GM23338 (cell line): ENCODE results near the gene SLC27A3.

Experiments
- CREB1 ChIP-seq: fragments of 250-450 bp; sonication (Bioruptor Pico); IDR thresholded peaks from 2 replicates; pipeline ENCODE4 v1.5.0; 2020; ENCODE audit warnings: low read depth, mild to moderate bottlenecking, moderate library complexity
- EZH2 ChIP-seq: fragments of 200-600 bp; sonication (generic); IDR thresholded peaks from one replicate; pipeline ENCODE4 v1.8.0; 2017; ENCODE audit warnings: antibody characterized with exemption, mild to moderate bottlenecking, low read depth; ENCODE audit not compliant: unreplicated experiment
- EZH2phosphoT487 ChIP-seq: fragments of 200-600 bp; sonication (generic); IDR thresholded peaks from one replicate; pipeline ENCODE4 v1.8.1; 2018; ENCODE audit warnings: antibody characterized with exemption; ENCODE audit not compliant: unreplicated experiment
- JUNB ChIP-seq: IDR thresholded peaks from one replicate; pipeline ENCODE4 v1.6.1; 2016; ENCODE audit warnings: antibody characterized with exemption; ENCODE audit not compliant: unreplicated experiment
- NANOG ChIP-seq: IDR thresholded peaks from 2 replicates; pipeline ENCODE4 v1.6.1; 2016; ENCODE audit warnings: antibody characterized with exemption, borderline replicate concordance
- POLR2AphosphoS5 ChIP-seq: IDR thresholded peaks from 2 replicates; pipeline ENCODE4 v1.6.1; 2016; ENCODE audit warnings: antibody characterized with exemption, low read depth
- REST ChIP-seq: IDR thresholded peaks from one replicate; pipeline ENCODE4 v1.6.1; 2018; ENCODE audit warnings: antibody characterized with exemption; ENCODE audit not compliant: unreplicated experiment
- ZNF114 ChIP-seq: fragments of 250-450 bp; sonication (Bioruptor Pico); IDR thresholded peaks from 2 replicates; pipeline ENCODE4 v1.5.0; 2020; ENCODE audit warnings: mild to moderate bottlenecking, moderate library complexity
- ZNF331 ChIP-seq: fragments of 250-450 bp; sonication (Bioruptor Pico); IDR thresholded peaks from 2 replicates; pipeline ENCODE4 v1.5.0; 2020; ENCODE audit warnings: low read depth, mild to moderate bottlenecking, moderate library complexity
- TF ChIP-seq, protein P1 (sequence below), 2 experiments: fragments of 200-600 bp in 1 of 2; sonication (generic) in 1 of 2; conservative IDR thresholded peaks; 2 replicates each; pipeline versions ENCODE4 v1.5.1 to v1.6.1; 2016 to 2017; ENCODE audit warnings: antibody characterized with exemption in 2 of 2, low read depth in 2 of 2, mild to moderate bottlenecking in 2 of 2, moderate library complexity in 1 of 2
- TF ChIP-seq, protein P2 (sequence below): IDR thresholded peaks from 2 replicates; pipeline ENCODE4 v1.6.1; 2016; ENCODE audit warnings: antibody characterized with exemption

DNA sequence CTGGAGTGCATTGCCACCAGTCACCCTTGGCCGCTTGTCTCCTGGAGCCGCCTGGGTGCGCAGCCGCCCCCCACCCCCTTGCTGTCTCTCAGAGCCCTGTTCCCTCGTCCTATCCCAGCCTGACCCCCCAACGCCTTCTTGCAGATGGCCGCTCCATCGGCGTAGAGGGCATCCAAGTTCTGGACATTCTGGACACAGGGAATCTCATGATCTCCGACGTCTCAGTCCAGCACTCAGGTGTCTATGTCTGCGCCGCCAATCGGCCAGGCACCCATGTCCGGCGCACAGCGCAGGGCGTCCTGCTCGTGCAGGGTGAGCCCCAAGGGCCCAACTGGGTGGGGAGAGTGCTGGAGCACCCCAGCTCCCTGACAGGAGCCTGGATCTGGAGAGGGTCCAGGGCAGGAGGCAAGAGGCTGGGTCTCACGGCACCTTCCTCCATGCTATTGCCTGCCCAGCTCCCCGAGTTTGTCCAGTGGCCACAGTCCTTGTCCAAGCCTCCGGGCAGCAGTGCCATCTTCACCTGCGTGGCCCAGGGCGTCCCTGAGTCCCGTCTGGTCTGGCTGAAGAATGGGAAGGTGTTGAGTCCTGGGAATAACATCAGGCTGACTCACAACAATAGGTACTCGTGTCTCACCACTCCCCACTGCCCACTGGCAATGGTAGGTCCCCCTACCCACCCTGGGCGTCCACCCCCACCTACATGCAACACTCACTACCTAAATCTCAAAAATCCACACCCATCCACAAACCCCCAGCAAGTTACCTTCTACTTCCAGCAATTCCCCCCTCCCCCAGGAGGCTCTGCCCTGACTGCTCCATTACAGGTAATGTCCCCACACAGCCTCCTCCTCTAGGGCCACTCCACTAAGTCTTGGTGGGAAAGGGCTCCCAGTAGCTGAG, 24.6 kb downstream of the SLC27A3 start:
- TF ChIP-seq EZH2 (no peak), POLR2AphosphoS5 (no peak), REST (no peak), EZH2phosphoT487 (no peak), NANOG (no peak), JUNB (no peak), CREB1 (CRISPR knock-in tag) (no peak), ZNF114 (no peak), ZNF331 (no peak)
- TF ChIP-seq, protein P1, sequence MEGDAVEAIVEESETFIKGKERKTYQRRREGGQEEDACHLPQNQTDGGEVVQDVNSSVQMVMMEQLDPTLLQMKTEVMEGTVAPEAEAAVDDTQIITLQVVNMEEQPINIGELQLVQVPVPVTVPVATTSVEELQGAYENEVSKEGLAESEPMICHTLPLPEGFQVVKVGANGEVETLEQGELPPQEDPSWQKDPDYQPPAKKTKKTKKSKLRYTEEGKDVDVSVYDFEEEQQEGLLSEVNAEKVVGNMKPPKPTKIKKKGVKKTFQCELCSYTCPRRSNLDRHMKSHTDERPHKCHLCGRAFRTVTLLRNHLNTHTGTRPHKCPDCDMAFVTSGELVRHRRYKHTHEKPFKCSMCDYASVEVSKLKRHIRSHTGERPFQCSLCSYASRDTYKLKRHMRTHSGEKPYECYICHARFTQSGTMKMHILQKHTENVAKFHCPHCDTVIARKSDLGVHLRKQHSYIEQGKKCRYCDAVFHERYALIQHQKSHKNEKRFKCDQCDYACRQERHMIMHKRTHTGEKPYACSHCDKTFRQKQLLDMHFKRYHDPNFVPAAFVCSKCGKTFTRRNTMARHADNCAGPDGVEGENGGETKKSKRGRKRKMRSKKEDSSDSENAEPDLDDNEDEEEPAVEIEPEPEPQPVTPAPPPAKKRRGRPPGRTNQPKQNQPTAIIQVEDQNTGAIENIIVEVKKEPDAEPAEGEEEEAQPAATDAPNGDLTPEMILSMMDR (conservative IDR thresholded peaks at IDR 0.05; ENCODE audit: low read depth in 2 of 2): no peak
- TF ChIP-seq, protein P2, sequence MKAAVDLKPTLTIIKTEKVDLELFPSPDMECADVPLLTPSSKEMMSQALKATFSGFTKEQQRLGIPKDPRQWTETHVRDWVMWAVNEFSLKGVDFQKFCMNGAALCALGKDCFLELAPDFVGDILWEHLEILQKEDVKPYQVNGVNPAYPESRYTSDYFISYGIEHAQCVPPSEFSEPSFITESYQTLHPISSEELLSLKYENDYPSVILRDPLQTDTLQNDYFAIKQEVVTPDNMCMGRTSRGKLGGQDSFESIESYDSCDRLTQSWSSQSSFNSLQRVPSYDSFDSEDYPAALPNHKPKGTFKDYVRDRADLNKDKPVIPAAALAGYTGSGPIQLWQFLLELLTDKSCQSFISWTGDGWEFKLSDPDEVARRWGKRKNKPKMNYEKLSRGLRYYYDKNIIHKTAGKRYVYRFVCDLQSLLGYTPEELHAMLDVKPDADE: no peak
